Prostate gland (tissue), 2 donors: ENCODE data around the gene GTSE1. TPM values are rescaled to one million over a fixed set of nuclear protein-coding genes. Genes with fewer than 3 reads are reported as not detected.

Experiments
- DNase-seq: peaks from one replicate; pipeline ENCODE4 v3.0.0-alpha.2; 2019; ENCODE audit warnings: low spot score
- H3K27ac ChIP-seq, 2 donors: fragments of 200-600 bp; sonication (generic); 2 replicates each; pipeline ENCODE4 v1.5.1; 2017 to 2019
- H3K27me3 ChIP-seq: fragments of 200-600 bp; sonication (generic); replicated peaks from 2 replicates; pipeline ENCODE4 v1.5.1; 2019; ENCODE audit not compliant: insufficient read depth
- H3K36me3 ChIP-seq, 2 donors: fragments of 200-600 bp; sonication (generic); 1 replicate in 1 of 2; 2 replicates in 1 of 2; pipeline versions ENCODE4 v1.5.1 to v1.8.1; 2017 to 2019
- H3K4me1 ChIP-seq: fragments of 200-600 bp; sonication (generic); replicated peaks from 2 replicates; pipeline ENCODE4 v1.5.1; 2019
- H3K4me3 ChIP-seq, 2 donors: fragments of 200-600 bp; sonication (generic); 2 replicates each; pipeline ENCODE4 v1.5.1; 2017 to 2019
- H3K9me3 ChIP-seq: fragments of 200-600 bp; sonication (generic); 2 replicates; pipeline ENCODE4 v1.5.1; 2017
- POLR2A ChIP-seq: fragments of 450-650 bp; IDR thresholded peaks from one replicate; pipeline ENCODE4 v1.6.1; 2016; ENCODE audit warnings: antibody characterized with exemption, mild to moderate bottlenecking
- POLR2AphosphoS5 ChIP-seq: sonication (generic); formaldehyde crosslinking; IDR thresholded peaks from one replicate; pipeline ENCODE4 v1.6.1; 2017; ENCODE audit warnings: antibody characterized with exemption
- WGBS: methylation state at CpG from one replicate; pipeline ENCODE4 v1.1.5; 2018; 5-methylcytosine and 5-hydroxymethylcytosine counted together
- intact Hi-C: fragments of 100-400 bp; cut with DNase I; formaldehyde crosslinking; loops from one replicate; pipeline ENCODE4 v1.14.2; 2022
- total RNA-seq, 2 donors: library from RNA; depleted of rRNA; stranded (reverse); fragments of >200 nt; gene quantifications; one replicate each; pipeline ENCODE4 v1.1.0, GENCODE V29; 2016
- TF ChIP-seq, protein P1 (sequence below), 4 experiments: fragments of 200-600 bp in 2 of 4; fragments of 450-650 bp in 2 of 4; sonication (generic) in 2 of 4; IDR thresholded peaks; 1 replicate in 3 of 4; 2 replicates in 1 of 4; pipeline ENCODE4 v1.5.1; 2016 to 2019; ENCODE audit warnings: antibody characterized with exemption in 4 of 4, mild to moderate bottlenecking in 2 of 4, moderate library complexity in 2 of 4

GTSE1 gene
- total RNA-seq, 2 donors from 2014 or later: 0.46 to 4.8 TPM

DNA sequence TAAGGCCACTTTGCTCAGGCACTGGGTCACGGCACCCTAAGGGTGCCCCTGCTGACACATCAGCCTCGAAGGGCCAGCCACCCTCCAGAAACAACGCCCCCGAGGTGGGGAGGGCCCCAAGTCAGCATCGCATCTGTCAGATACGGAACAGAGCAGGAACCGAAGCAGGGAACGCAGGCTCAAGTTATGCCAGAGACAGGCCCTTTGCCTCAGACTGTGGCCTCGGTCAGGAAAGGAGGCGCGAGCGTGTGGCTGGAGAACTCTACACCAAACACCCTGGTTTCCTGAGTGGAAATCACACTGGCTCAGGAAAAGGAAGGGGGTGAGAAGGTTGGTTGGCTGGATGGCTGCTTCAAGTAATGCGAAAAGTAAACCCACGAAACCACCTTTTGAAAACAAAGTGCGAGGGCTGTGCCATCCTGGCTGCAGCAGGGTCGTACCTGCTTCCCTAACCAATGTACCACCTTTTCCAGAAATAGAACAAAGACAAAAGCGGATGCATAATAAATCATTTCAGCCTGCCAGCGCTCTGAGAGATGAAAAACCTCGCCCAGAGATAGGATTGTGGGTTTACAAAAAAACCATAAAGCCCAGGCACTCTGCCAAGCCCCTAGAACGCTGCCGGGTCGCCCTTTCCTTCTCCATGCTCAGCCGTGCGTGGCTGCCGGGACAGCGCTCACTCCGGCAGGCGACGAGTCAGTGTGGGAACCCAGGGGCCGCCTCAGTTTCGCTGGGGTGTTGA lies 77.4 kb downstream of the GTSE1 start:
- no peaks in the 10 kb centered on the region for H3K36me3 ChIP-seq
- DNase-seq: no peak
- intact Hi-C loops: no loop called here

DNA sequence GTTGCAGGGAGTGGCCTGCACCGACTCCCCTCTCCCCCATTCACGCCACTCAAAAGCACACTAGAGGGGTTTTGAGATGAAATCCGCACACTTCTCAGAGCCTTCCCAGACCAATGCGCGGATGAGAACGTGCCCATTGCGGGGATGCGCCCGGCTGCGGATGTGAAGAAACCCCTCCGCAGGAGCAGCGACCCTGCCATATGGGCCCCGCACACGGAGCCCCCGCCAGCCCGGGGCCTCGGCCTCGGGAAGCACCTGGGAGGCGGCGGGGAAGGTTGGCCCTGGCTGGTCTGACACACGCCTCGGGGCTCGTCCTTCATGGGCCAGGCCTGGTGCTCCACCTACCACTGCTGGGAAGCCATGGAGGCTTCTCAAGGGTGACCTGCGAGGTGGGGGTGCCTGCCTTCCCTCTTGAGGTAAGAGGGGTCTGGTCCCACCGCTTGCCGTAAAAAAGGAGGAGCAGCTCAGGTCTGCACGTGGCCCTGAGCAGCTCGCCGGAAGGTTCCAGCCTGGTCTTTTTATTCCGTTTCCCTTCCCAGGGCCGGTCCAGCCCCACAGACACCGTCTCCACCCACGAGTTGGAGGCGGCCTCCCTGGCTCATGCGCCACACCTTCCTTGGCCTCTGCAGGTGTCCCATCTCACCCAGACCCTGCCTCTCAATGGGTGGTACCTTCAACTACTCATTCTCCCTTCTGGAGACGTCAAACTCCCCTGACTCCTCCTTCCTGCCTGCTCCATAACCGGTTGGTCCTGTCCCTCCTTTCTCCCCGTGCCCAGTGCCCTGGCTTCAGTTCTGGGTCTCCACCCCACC lies 78.2 kb downstream of the GTSE1 start:
- intact Hi-C loops: no loop called here
- no peaks in the 10 kb centered on the region for H3K36me3 ChIP-seq
- DNase-seq: peak; percentile 93
- 61% methylated on average over 38 of the region's 38 CpGs for WGBS
- peak overlapping the region; percentile 70 to 77 for H3K27ac ChIP-seq
- H3K27me3 ChIP-seq: no peaks in the 10 kb centered on the region
- no peak overlapping the region for H3K4me3 ChIP-seq
- TF ChIP-seq POLR2AphosphoS5 (peak; percentile 93), POLR2A (peak; percentile 66)
- TF ChIP-seq, protein P1, sequence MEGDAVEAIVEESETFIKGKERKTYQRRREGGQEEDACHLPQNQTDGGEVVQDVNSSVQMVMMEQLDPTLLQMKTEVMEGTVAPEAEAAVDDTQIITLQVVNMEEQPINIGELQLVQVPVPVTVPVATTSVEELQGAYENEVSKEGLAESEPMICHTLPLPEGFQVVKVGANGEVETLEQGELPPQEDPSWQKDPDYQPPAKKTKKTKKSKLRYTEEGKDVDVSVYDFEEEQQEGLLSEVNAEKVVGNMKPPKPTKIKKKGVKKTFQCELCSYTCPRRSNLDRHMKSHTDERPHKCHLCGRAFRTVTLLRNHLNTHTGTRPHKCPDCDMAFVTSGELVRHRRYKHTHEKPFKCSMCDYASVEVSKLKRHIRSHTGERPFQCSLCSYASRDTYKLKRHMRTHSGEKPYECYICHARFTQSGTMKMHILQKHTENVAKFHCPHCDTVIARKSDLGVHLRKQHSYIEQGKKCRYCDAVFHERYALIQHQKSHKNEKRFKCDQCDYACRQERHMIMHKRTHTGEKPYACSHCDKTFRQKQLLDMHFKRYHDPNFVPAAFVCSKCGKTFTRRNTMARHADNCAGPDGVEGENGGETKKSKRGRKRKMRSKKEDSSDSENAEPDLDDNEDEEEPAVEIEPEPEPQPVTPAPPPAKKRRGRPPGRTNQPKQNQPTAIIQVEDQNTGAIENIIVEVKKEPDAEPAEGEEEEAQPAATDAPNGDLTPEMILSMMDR (IDR thresholded peaks at IDR 0.05): no peak
- H3K9me3 ChIP-seq: no peaks in the 10 kb centered on the region
- H3K4me1 ChIP-seq: peaks cover 21% of the 10 kb centered on the region

More for the DNA sequence above, 77.4 kb downstream of the GTSE1 start:
- Histone ChIP-seq H3K9me3 (no peaks in the 10 kb centered on the region), H3K4me3 (no peak overlapping the region), H3K4me1 (peaks cover 21% of the 10 kb centered on the region), H3K27ac (peak overlapping the region; percentile 70 to 77), H3K27me3 (no peaks in the 10 kb centered on the region)
- WGBS: 45% methylated on average over 31 of the region's 31 CpGs
- TF ChIP-seq POLR2AphosphoS5 (peak; percentile 7), POLR2A (no peak)

DNA sequence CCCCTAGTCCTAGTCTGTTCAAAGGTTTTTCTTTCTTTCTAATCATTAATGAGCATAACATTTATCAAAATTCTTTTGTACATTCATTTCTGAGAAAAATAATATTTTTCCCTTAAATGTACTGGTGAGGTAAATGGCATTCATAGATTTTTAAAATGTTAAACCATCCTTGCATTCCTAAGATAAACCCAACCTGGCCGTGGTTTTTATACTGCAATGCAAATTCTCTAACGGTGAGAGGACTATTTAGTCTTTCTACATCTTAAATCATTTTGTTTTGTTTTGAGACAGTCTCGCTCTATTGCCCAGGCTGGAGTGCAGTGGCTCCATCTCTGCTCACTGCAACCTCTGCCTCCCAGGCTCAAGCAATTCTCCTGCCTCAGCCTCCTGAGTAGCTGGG lies 79.4 kb downstream of the GTSE1 start:
- 94% methylated on average over 3 of the region's 3 CpGs for WGBS
- Histone ChIP-seq H3K9me3 (no peaks in the 10 kb centered on the region), H3K36me3 (no peaks in the 10 kb centered on the region), H3K27ac (peak overlapping the region; percentile 65 to 70), H3K4me3 (no peak overlapping the region), H3K4me1 (peaks cover 21% of the 10 kb centered on the region), H3K27me3 (no peaks in the 10 kb centered on the region)
- no peak for DNase-seq
- TF ChIP-seq POLR2A (no peak), POLR2AphosphoS5 (no peak)
- TF ChIP-seq, protein P1 (IDR thresholded peaks at IDR 0.05): no peak
- intact Hi-C loops: no loop called here

DNA sequence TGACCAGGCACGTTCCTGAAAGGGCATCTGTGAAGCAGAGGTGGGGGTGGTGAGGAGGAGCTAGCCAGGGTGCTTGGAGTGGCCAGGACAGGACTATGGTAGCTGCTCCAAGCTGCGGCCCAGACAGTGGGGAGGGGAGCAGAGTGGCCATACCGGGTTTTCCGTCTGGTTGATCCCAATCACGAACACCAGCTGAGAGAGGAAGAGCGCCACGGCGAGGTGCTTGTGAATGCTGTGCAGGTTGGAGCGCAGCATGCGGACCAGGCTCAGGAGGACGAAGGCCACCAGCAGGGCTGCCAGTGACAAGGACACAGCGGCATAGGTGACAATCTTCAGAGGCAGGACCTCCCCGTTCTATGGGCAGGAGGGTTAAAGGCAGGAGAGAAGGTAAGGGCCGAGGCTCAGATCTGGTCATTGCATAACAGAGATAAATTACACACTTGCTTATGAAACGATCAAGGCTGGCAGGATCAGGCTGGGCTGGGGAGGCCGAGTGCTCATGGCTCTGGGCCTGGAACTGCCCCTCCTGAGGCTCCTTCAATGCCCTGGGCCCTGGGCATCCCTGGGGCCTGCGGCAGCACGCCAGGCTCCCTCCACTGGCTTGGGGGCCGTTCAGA lies 80.3 kb downstream of the GTSE1 start:
- 84% methylated on average over 19 of the region's 19 CpGs for WGBS
- H3K27me3 ChIP-seq: no peaks in the 10 kb centered on the region
- intact Hi-C loops: no loop called here
- peaks cover 21% of the 10 kb centered on the region for H3K4me1 ChIP-seq
- no peaks in the 10 kb centered on the region for H3K36me3 ChIP-seq
- no peak for DNase-seq
- TF ChIP-seq, protein P1 (IDR thresholded peaks at IDR 0.05): no peak
- TF ChIP-seq POLR2AphosphoS5 (no peak), POLR2A (no peak)
- peak overlapping the region; percentile 46 to 61 for H3K27ac ChIP-seq
- H3K9me3 ChIP-seq: no peaks in the 10 kb centered on the region
- H3K4me3 ChIP-seq: no peak overlapping the region
